OCI-LY1 (cell line): Measurements from ENCODE around the gene ALMS1.
"Not testable (repeated sequence)": the region's sequence is repeated elsewhere in the genome, so short reads cannot be mapped to it uniquely, and the experiment has no call there.

Experiments used
- EZH2 ChIP-seq: fragments of 200-600 bp; sonication (generic), shearing (Covaris generic); IDR thresholded peaks from 2 replicates; pipeline ENCODE4 v1.8.0; 2017; ENCODE audit warnings: borderline replicate concordance, mixed run types, mild to moderate bottlenecking, antibody characterized with exemption, low read length, moderate library complexity, mixed read lengths
- TF ChIP-seq, protein P1 (sequence below): fragments of 200-600 bp; sonication (generic), shearing (Covaris generic); IDR thresholded peaks from 2 replicates; pipeline ENCODE4 v1.5.1; 2017; ENCODE audit warnings: mild to moderate bottlenecking, antibody characterized with exemption, low read length, moderate library complexity, mixed read lengths

DNA sequence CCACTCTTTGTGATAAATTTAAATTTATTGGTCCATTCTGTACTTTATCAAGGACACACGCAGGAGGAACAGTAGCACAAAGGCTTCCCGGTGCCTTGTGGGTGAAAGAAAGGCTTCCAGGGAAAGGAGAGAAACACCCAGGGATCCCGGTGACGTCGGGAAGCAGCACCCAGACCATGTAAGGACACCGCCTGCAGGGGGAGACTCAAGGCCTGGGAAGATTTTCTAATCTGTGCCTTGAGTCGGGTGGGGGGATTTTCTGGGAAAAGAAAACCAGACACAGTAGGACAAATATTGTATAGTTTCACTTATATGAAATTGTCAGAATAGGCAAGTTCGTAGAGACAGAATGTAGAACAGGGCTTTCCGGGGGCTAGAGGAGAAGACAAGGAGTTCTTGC lies 239.0 kb downstream of the ALMS1 start:
- TF ChIP-seq, protein P1, sequence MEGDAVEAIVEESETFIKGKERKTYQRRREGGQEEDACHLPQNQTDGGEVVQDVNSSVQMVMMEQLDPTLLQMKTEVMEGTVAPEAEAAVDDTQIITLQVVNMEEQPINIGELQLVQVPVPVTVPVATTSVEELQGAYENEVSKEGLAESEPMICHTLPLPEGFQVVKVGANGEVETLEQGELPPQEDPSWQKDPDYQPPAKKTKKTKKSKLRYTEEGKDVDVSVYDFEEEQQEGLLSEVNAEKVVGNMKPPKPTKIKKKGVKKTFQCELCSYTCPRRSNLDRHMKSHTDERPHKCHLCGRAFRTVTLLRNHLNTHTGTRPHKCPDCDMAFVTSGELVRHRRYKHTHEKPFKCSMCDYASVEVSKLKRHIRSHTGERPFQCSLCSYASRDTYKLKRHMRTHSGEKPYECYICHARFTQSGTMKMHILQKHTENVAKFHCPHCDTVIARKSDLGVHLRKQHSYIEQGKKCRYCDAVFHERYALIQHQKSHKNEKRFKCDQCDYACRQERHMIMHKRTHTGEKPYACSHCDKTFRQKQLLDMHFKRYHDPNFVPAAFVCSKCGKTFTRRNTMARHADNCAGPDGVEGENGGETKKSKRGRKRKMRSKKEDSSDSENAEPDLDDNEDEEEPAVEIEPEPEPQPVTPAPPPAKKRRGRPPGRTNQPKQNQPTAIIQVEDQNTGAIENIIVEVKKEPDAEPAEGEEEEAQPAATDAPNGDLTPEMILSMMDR = not testable (repeated sequence)
- not testable (repeated sequence) for TF ChIP-seq EZH2
